H1 (cell line): Measurements from ENCODE around the gene DNAJC21. TPM values are rescaled to one million over a fixed set of nuclear protein-coding genes. Genes with fewer than 3 reads are reported as not detected.

ENCODE experiments used
- ATF2 ChIP-seq: IDR thresholded peaks from 2 replicates; pipeline ENCODE4 v1.6.1; 2012; ENCODE audit warnings: low read length, inconsistent platforms
- BCL11A ChIP-seq, 2 experiments: IDR thresholded peaks; one replicate each; pipeline ENCODE4 v1.6.1; 2011; ENCODE audit warnings: low read depth in 2 of 2, low read length in 2 of 2, mild to moderate bottlenecking in 2 of 2
- CBX5 ChIP-seq: fragments of 300-800, 300-1000 bp; sonication (generic); IDR thresholded peaks from 2 replicates; pipeline ENCODE4 v1.7.1; 2016; ENCODE audit warnings: antibody characterized with exemption, low read length, low read depth
- CHD1 ChIP-seq: IDR thresholded peaks from 2 replicates; pipeline ENCODE4 v1.6.1; 2012; ENCODE audit warnings: low read depth, low read length, improper control_type of control experiment
- CHD7 ChIP-seq: fragments of 300-600 bp; sonication (generic); IDR thresholded peaks from 2 replicates; pipeline ENCODE4 v1.7.1; 2012; ENCODE audit warnings: low read length, moderate library complexity, mild to moderate bottlenecking, inconsistent platforms; ENCODE audit not compliant: insufficient replicate concordance
- polyA plus RNA-seq, 7 experiments: library from polyadenylated mRNA; depleted of rRNA in 3 of 7; stranded (reverse) in 5 of 7; unstranded in 2 of 7; fragments of >200 nt in 5 of 7; fragments of 200-250 nt in 2 of 7; gene quantifications; 1 replicate in 5 of 7; 2 replicates in 1 of 7; 4 replicates in 1 of 7; pipeline versions ENCODE4 v1.2.1 to v1.2.3, GENCODE V29; 2011 to 2013; ENCODE audit warnings: missing spikeins in 2 of 7, mixed read lengths in 2 of 7
- total RNA-seq: library from RNA; stranded (reverse); fragmentation: NEBNext Ultra II Directional; extraction: Animal tissue kit (Norgen Biotek cat#: 25700); gene quantifications from 2 replicates; pipeline ENCODE4 v1.2.1, GENCODE V29; 2021

The DNAJC21 gene
- total and polyA plus RNA-seq, 2 of the 8 experiments (the other 6 are each of a cell fraction or from before 2014, with no cell fraction given) = 5.1 to 47.5 TPM

- no peak for TF ChIP-seq CHD7
- TF ChIP-seq CHD1 = no peak
- no peak for TF ChIP-seq CBX5
- TF ChIP-seq ATF2 = no peak
- no peak for TF ChIP-seq BCL11A (IDR thresholded peaks at IDR 0.05; ENCODE audit: low read depth in 2 of 2, low read length in 2 of 2)
Observed at GRCh38 chr5:34903260-34903659, 26.1 kb upstream of the DNAJC21 start (continued).
